Upper lobe of left lung (tissue), 6 donors: ENCODE data around the gene C11orf91. TPM values are rescaled to one million over a fixed set of nuclear protein-coding genes. Genes with fewer than 3 reads are reported as not detected.
A peak's percentile ranks its signal among the peaks of the same experiment; 100 is the strongest.

Experiments used
- ATAC-seq, 2 donors: fragments of 200-7000 bp; cut with Tn5 transposase; one replicate each; pipeline ENCODE4 v1.9.1; 2022; ENCODE audit warnings: mild to moderate bottlenecking in 2 of 2, moderate library complexity in 2 of 2; ENCODE audit not compliant: low FRiP score in 2 of 2
- DNase-seq, 2 donors: peaks; one replicate each; pipeline ENCODE4 v3.0.0-alpha.2; 2019 to 2020
- H3K27ac ChIP-seq, 4 donors: fragments of 200-600 bp; sonication (generic); one replicate each; pipeline ENCODE4 v1.5.1; 2016 to 2019
- H3K27me3 ChIP-seq, 4 donors: fragments of 200-600 bp; sonication (generic); one replicate each; pipeline ENCODE4 v1.5.1; 2017 to 2019
- H3K36me3 ChIP-seq, 4 donors: fragments of 200-600 bp; sonication (generic); one replicate each; pipeline ENCODE4 v1.5.1; 2016 to 2019
- H3K4me1 ChIP-seq, 4 donors: fragments of 200-600 bp; sonication (generic); one replicate each; pipeline ENCODE4 v1.5.1; 2018 to 2019
- H3K4me3 ChIP-seq, 4 donors: fragments of 200-600 bp; sonication (generic); one replicate each; pipeline ENCODE4 v1.5.1; 2017 to 2019; ENCODE audit warnings: mild to moderate bottlenecking in 2 of 4, moderate library complexity in 1 of 4
- H3K9me3 ChIP-seq, 4 donors: fragments of 200-600 bp; sonication (generic); one replicate each; pipeline ENCODE4 v1.5.1; 2018 to 2019
- CTCF ChIP-seq, 6 experiments: fragments of 450-650 bp in 4 of 6; fragments of 200-600 bp in 2 of 6; sonication (generic) in 2 of 6; IDR thresholded peaks; one replicate each; pipeline ENCODE4 v1.5.1; 2016 to 2019; ENCODE audit warnings: antibody characterized with exemption in 6 of 6
- EP300 ChIP-seq, 4 donors: sonication (generic); formaldehyde crosslinking; IDR thresholded peaks; one replicate each; pipeline ENCODE4 v1.5.1; 2017; ENCODE audit warnings: antibody characterized with exemption in 4 of 4, control low read depth in 2 of 4
- POLR2A ChIP-seq, 4 donors: fragments of 450-650 bp; IDR thresholded peaks; one replicate each; pipeline ENCODE4 v1.5.1; 2016 to 2017; ENCODE audit warnings: antibody characterized with exemption in 4 of 4, mild to moderate bottlenecking in 2 of 4
- POLR2AphosphoS5 ChIP-seq, 2 donors: sonication (generic); formaldehyde crosslinking; IDR thresholded peaks; one replicate each; pipeline ENCODE4 v1.5.1; 2017; ENCODE audit warnings: antibody characterized with exemption in 2 of 2
- WGBS, 2 donors: methylation state at CpG; one replicate each; pipeline ENCODE4 v1.1.5; 2017 to 2018; 5-methylcytosine and 5-hydroxymethylcytosine counted together
- total RNA-seq, 6 donors: library from RNA; depleted of rRNA in 4 of 6; stranded (reverse); fragments of >200 nt in 4 of 6; gene quantifications; one replicate each; pipeline versions ENCODE4 v1.1.0 to v1.2.1, GENCODE V29; 2016 to 2021
- donor health status: DM: no; HTN: no; CAD: no; lungs with moderate emphysema.
- donor health status: DM: no; HTN: yes; CAD: no; lungs with severe emphysema.

The C11orf91 gene
- total RNA-seq, 6 donors from 2014 or later: 0.77 to 1.3 TPM; not detected in 4

GRCh38 chr11:33721984-33722383, 21.4 kb upstream of the C11orf91 start:
- peaks cover 57 to 72% (median 64%) of the 10 kb centered on the region in 4 donors for H3K4me1 ChIP-seq

GRCh38 chr11:33721426-33721825, 20.8 kb upstream of the C11orf91 start:
- peaks cover 20 to 59% (median 50%) of the 10 kb centered on the region in 4 donors for H3K36me3 ChIP-seq
- no peak for ATAC-seq
- WGBS, 2 donors: 20 to 38% methylated on average over 1 of the region's 1 CpG
- H3K9me3 ChIP-seq: no peaks in the 10 kb centered on the region
- H3K27ac ChIP-seq: peak overlapping the region; percentile 78 to 91 (median 90)
- DNase-seq: no peak
- TF ChIP-seq EP300 (IDR thresholded peaks at IDR 0.05) (peak in 1 of 4 donors; percentile 21), CTCF (IDR thresholded peaks at IDR 0.05) (no peak), POLR2AphosphoS5 (IDR thresholded peaks at IDR 0.05) (peak; percentile 25 to 50), POLR2A (IDR thresholded peaks at IDR 0.05) (peak in 1 of 4 donors; percentile 15)
- H3K4me3 ChIP-seq: no peak overlapping the region
- no peaks in the 10 kb centered on the region for H3K27me3 ChIP-seq
- H3K4me1 ChIP-seq: peaks cover 56 to 72% (median 64%) of the 10 kb centered on the region in 4 donors

More at GRCh38 chr11:33721984-33722383, 21.4 kb upstream of the C11orf91 start:
- H3K9me3 ChIP-seq: no peaks in the 10 kb centered on the region
- TF ChIP-seq CTCF (IDR thresholded peaks at IDR 0.05) (no peak), EP300 (IDR thresholded peaks at IDR 0.05) (no peak), POLR2A (IDR thresholded peaks at IDR 0.05) (no peak)
- DNase-seq: no peak
- H3K27ac ChIP-seq: peak overlapping the region; percentile 78 to 91 (median 90)
- no peaks in the 10 kb centered on the region for H3K27me3 ChIP-seq
- H3K4me3 ChIP-seq: no peak overlapping the region
- WGBS, 2 donors: 78 to 100% methylated on average over 3 to 5 of the region's 5 CpGs
- H3K36me3 ChIP-seq: peaks cover 17 to 54% (median 44%) of the 10 kb centered on the region in 4 donors
- no peak for ATAC-seq

GRCh38 chr11:33719587-33719986, 19.0 kb upstream of the C11orf91 start:
- H3K36me3 ChIP-seq: peaks cover 20 to 76% (median 58%) of the 10 kb centered on the region in 4 donors
- ATAC-seq: no peak
- WGBS, 2 donors: 77 to 79% methylated on average over 5 of the region's 5 CpGs
- H3K27ac ChIP-seq: peak overlapping the region in 3 of 4 donors; percentile 78 to 90 (median 89)
- DNase-seq: peak in 1 of 2 donors; percentile 30
- no peak for TF ChIP-seq CTCF (IDR thresholded peaks at IDR 0.05)
- no peak for TF ChIP-seq POLR2A (IDR thresholded peaks at IDR 0.05)
- TF ChIP-seq EP300 (IDR thresholded peaks at IDR 0.05): no peak
- no peak for TF ChIP-seq POLR2AphosphoS5 (IDR thresholded peaks at IDR 0.05)
- no peaks in the 10 kb centered on the region for H3K27me3 ChIP-seq
- H3K4me3 ChIP-seq: no peak overlapping the region
- peaks cover 60 to 72% (median 62%) of the 10 kb centered on the region in 4 donors for H3K4me1 ChIP-seq
- H3K9me3 ChIP-seq: no peaks in the 10 kb centered on the region

- ATAC-seq (no peak), DNase-seq (no peak)
- no peak overlapping the region for H3K27ac ChIP-seq
- WGBS, 2 donors: 88 to 92% methylated on average over 2 of the region's 2 CpGs
- no peak for TF ChIP-seq EP300 (IDR thresholded peaks at IDR 0.05)
- TF ChIP-seq POLR2A (IDR thresholded peaks at IDR 0.05): no peak
- H3K4me3 ChIP-seq: no peak overlapping the region
- no peaks in the 10 kb centered on the region for H3K9me3 ChIP-seq
- H3K36me3 ChIP-seq: peaks cover 20 to 86% (median 62%) of the 10 kb centered on the region in 4 donors
- H3K4me1 ChIP-seq: peaks cover 49 to 71% (median 55%) of the 10 kb centered on the region in 4 donors
- no peaks in the 10 kb centered on the region for H3K27me3 ChIP-seq
Observed at GRCh38 chr11:33718440-33718839, 17.8 kb upstream of the C11orf91 start.

- Histone ChIP-seq H3K36me3 (peaks cover 14 to 95% (median 60%) of the 10 kb centered on the region in 4 donors), H3K27ac (peak overlapping the region in 3 of 4 donors; percentile 40 to 67 (median 65)), H3K9me3 (no peaks in the 10 kb centered on the region), H3K27me3 (no peaks in the 10 kb centered on the region), H3K4me1 (peaks cover 27 to 61% (median 42%) of the 10 kb centered on the region in 4 donors), H3K4me3 (no peak overlapping the region)
- TF ChIP-seq CTCF (IDR thresholded peaks at IDR 0.05) (no peak), EP300 (IDR thresholded peaks at IDR 0.05) (no peak), POLR2A (IDR thresholded peaks at IDR 0.05) (no peak), POLR2AphosphoS5 (IDR thresholded peaks at IDR 0.05) (no peak)
- ATAC-seq: no peak
- WGBS, 2 donors: 57 to 76% methylated on average over 2 of the region's 2 CpGs
- DNase-seq: no peak
Observed at GRCh38 chr11:33716243-33716642, 15.6 kb upstream of the C11orf91 start.
